Colonic mucosa (tissue), 4 donors: Measurements from ENCODE around the gene SRF. TPM values are rescaled to one million over a fixed set of nuclear protein-coding genes. Genes with fewer than 3 reads are reported as not detected.
A peak's percentile ranks its signal among the peaks of the same experiment; 100 is the strongest.

Experiments used
- DNase-seq: peaks from one replicate; pipeline ENCODE4 v3.0.0-alpha.2; 2020
- H3K27ac ChIP-seq: fragments of 200-600 bp; one replicate; pipeline ENCODE4 v1.8.0; 2021
- H3K27me3 ChIP-seq: fragments of 200-600 bp; one replicate; pipeline ENCODE4 v1.8.0; 2021
- H3K36me3 ChIP-seq: fragments of 200-600 bp; one replicate; pipeline ENCODE4 v1.8.0; 2021
- H3K4me1 ChIP-seq: fragments of 200-600 bp; one replicate; pipeline ENCODE4 v1.8.0; 2021; ENCODE audit warnings: mild to moderate bottlenecking
- H3K4me3 ChIP-seq: fragments of 200-600 bp; one replicate; pipeline ENCODE4 v1.8.0; 2021
- H3K9ac ChIP-seq, 2 donors: one replicate each; pipeline ENCODE4 v1.7.0; 2013; ENCODE audit warnings: control low read depth in 2 of 2, low read depth in 2 of 2, low read length in 2 of 2
- H3K9me3 ChIP-seq: fragments of 200-600 bp; one replicate; pipeline ENCODE4 v1.8.0; 2021
- intact Hi-C: fragments of 100-400 bp; cut with DNase I; formaldehyde crosslinking; loops from one replicate; pipeline ENCODE4 v1.14.1; 2022
- total RNA-seq, 2 donors: library from RNA; stranded (reverse); fragmentation: NEBNext Ultra II Directional in 1 of 2; extraction: Animal tissue kit (Norgen Biotek cat#: 25700) in 1 of 2; gene quantifications; one replicate each; pipeline ENCODE4 v1.2.1, GENCODE V29; 2021
- TF ChIP-seq, protein P1 (sequence below): fragments of 200-600 bp; IDR thresholded peaks from one replicate; pipeline ENCODE4 v1.8.0; 2022; ENCODE audit warnings: antibody characterized with exemption, mild to moderate bottlenecking
- donor health status: healthy.
- donor health status: DM: no; HTN: no; CAD: no.
- donor health status: DM: no; HTN: no; CAD: no.

The SRF gene
- total RNA-seq, 2 donors from 2014 or later, result 24.8 to 37.6 TPM

DNA sequence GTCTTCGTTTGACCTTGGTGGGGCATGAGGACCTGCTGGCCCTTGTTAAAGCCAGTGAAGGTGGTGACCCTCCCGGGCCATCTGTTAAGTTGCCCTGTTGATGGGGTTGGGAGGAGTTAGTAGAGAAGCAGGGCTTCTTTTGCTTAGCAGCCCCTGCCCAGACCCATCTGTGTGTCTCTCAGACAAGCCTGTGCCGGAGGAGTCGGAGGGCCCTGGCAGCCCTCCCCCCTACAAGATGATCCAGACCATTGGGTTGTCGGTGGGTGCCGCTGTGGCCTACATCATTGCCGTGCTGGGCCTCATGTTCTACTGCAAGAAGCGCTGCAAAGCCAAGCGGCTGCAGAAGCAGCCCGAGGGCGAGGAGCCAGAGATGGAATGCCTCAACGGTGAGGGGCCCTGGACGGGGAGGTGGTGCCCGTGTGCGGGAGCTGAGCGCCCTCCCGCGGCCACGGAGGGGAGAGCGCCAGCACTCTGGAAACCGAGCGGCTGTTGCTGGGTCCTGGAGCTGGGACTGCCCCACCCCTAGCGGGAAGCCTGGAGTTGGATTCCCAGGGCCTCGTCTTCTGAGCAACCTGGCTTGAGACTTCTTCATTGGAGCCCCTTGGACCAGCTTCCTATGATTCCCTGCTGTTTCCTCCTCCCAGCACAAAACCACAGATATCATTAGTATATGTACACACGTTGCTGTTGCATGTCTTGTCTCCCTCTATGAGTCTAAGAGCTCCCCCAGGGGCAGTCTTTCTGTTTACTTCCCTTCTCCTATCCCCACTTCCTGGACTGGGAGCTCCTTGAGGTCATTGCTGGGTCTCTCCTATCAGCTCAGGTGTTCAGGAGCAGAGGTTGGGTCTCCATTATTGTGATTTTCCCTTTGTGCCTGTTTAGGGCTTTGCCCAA, 27.6 kb upstream of the SRF start:
- Histone ChIP-seq H3K27me3 (no peaks in the 10 kb centered on the region), H3K9ac (no peak overlapping the region), H3K4me3 (no peak overlapping the region), H3K36me3 (no peaks in the 10 kb centered on the region), H3K9me3 (no peaks in the 10 kb centered on the region), H3K4me1 (no peaks in the 10 kb centered on the region), H3K27ac (no peak overlapping the region)
- TF ChIP-seq, protein P1, sequence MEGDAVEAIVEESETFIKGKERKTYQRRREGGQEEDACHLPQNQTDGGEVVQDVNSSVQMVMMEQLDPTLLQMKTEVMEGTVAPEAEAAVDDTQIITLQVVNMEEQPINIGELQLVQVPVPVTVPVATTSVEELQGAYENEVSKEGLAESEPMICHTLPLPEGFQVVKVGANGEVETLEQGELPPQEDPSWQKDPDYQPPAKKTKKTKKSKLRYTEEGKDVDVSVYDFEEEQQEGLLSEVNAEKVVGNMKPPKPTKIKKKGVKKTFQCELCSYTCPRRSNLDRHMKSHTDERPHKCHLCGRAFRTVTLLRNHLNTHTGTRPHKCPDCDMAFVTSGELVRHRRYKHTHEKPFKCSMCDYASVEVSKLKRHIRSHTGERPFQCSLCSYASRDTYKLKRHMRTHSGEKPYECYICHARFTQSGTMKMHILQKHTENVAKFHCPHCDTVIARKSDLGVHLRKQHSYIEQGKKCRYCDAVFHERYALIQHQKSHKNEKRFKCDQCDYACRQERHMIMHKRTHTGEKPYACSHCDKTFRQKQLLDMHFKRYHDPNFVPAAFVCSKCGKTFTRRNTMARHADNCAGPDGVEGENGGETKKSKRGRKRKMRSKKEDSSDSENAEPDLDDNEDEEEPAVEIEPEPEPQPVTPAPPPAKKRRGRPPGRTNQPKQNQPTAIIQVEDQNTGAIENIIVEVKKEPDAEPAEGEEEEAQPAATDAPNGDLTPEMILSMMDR, result peak; percentile 92
- intact Hi-C loops, result loop anchor here (5.0 kb wide), 1 partner anchor 241 kb away; no protein-coding TSS in a partner anchor
- DNase-seq, result peak; percentile 82

DNA sequence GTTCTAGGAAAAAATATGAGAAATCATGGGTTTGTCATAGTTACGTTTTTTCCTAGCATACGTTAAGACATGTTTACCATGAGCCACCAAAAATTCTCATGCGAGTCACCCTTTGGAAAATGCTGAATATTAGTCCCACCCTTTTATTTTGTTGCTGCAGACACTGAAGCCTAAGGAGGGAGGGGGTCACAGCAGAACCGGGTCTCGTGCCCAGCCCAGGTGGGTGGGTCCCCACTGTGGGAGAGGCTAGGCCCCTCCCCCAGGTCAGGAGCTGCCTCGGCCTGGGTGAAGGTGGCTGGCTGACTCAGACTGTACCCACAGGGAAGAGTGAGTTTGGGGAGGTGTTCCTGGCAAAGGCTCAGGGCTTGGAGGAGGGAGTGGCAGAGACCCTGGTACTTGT, 26.2 kb upstream of the SRF start:
- Histone ChIP-seq H3K36me3 (no peaks in the 10 kb centered on the region), H3K4me1 (no peaks in the 10 kb centered on the region), H3K27me3 (no peaks in the 10 kb centered on the region), H3K9me3 (no peaks in the 10 kb centered on the region), H3K4me3 (no peak overlapping the region), H3K9ac (no peak overlapping the region), H3K27ac (no peak overlapping the region)
- DNase-seq, result no peak
- intact Hi-C loops, result loop anchor here (5.0 kb wide), 1 partner anchor 243 kb away; no protein-coding TSS in a partner anchor
- TF ChIP-seq, protein P1, result no peak

DNA sequence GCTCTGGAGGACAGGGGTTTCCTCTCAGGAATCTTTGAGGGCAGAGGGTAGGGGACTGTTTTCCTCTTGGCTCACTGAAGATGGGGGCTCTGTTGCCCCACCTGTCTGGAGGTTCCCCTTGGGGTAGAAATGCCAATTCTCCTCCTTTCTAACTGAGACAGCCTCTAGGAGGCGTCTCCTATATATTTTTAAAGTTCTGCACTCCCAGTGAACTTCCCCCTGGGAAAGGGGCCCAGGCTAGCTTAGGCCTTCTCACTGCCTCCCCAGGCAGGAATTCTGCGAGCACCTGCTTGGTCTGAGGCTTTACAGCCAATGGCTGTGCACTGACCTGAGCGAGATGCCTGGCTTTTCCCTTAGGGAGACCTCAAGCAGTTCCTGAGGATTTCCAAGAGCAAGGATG, 24.8 kb upstream of the SRF start:
- intact Hi-C loops, result no loop called here
- TF ChIP-seq, protein P1, result no peak
- Histone ChIP-seq H3K4me3 (no peak overlapping the region), H3K9ac (no peak overlapping the region), H3K4me1 (no peaks in the 10 kb centered on the region), H3K9me3 (no peaks in the 10 kb centered on the region), H3K27me3 (no peaks in the 10 kb centered on the region), H3K36me3 (no peaks in the 10 kb centered on the region), H3K27ac (no peak overlapping the region)
- DNase-seq, result no peak

- no peaks in the 10 kb centered on the region for H3K36me3 ChIP-seq
- H3K4me3 ChIP-seq, result no peak overlapping the region
- no peak for DNase-seq
- H3K27me3 ChIP-seq, result no peaks in the 10 kb centered on the region
- H3K9me3 ChIP-seq, result no peaks in the 10 kb centered on the region
- TF ChIP-seq, protein P1, result no peak
- H3K27ac ChIP-seq, result no peak overlapping the region
- intact Hi-C loops, result no loop called here
- no peak overlapping the region for H3K9ac ChIP-seq
- H3K4me1 ChIP-seq, result no peaks in the 10 kb centered on the region
These were observed 24.1 kb upstream of the SRF start for GRCh38 chr6:43146709-43147688.

DNA sequence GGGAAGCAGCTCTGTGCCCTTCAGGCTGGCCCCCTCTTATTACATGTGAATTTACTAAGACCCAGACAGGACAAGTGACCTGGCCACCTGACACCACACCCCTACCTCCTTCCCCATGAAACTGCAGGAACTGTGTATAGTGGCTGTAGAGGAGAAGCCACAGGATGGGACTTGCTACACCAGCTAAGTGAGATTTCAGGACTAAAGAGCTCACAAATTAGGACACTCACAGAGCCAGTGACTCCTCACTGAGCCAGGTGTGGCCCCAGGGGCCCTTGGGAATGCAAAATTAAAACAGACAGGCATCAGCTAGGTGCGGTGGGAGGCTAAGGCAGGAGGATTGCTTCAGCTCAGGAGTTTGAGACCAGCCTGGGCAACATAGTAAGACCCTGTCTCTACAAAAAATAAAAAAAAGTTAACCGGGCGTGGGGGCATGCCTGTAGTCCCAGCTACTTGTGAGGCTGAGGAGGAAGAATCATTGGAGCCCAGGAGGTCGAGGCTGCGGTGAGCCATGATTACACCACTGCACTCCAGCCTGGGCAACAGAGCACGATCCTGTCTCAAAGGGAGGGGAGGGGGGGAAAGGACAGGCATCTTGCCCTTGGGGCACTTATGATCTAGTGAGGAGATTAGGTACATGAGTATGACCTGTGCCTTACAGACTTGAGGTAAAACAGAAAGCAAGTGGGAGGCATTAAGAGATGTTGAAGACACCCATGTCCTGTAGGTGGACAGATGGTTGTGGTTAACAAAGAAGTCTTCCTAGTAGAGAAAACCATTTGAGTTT, 23.2 kb upstream of the SRF start:
- H3K9ac ChIP-seq, result no peak overlapping the region

More for the DNA sequence above, 23.2 kb upstream of the SRF start:
- Histone ChIP-seq H3K27me3 (no peaks in the 10 kb centered on the region), H3K9me3 (no peaks in the 10 kb centered on the region), H3K27ac (no peak overlapping the region), H3K36me3 (no peaks in the 10 kb centered on the region), H3K4me3 (no peak overlapping the region), H3K4me1 (no peaks in the 10 kb centered on the region)
- intact Hi-C loops, result no loop called here
- TF ChIP-seq, protein P1, result no peak
- DNase-seq, result no peak
